Spleen (tissue), 7 donors: ENCODE data around the gene ADAMTS4.

Experiments used
- POLR2A ChIP-seq, 3 donors: fragments of 450-650 bp; IDR thresholded peaks; one replicate each; pipeline ENCODE4 v1.5.1; 2017; ENCODE audit warnings: antibody characterized with exemption in 3 of 3, mild to moderate bottlenecking in 1 of 3
- POLR2AphosphoS5 ChIP-seq, 3 donors: sonication (generic); formaldehyde crosslinking; IDR thresholded peaks; one replicate each; pipeline ENCODE4 v1.5.1; 2017; ENCODE audit warnings: antibody characterized with exemption in 3 of 3
- TF ChIP-seq, protein P1 (sequence below), 11 experiments: fragments of 200-600 bp in 7 of 11; fragments of 450-650 bp in 4 of 11; sonication (generic) in 4 of 11; IDR thresholded peaks in 8 of 11; conservative IDR thresholded peaks in 3 of 11; 1 replicate in 7 of 11; 2 replicates in 4 of 11; pipeline versions ENCODE4 v1.4.0 to v1.8.0; 2016 to 2021; ENCODE audit warnings: antibody characterized with exemption in 11 of 11, inconsistent platforms in 4 of 11, mild to moderate bottlenecking in 1 of 11
- donor health status: DM: no; HTN: no; CAD: no; lungs with moderate emphysema.
- donor health status: DM: no; HTN: no; CAD: no.
- donor health status: DM: no; HTN: no; CAD: no.

DNA sequence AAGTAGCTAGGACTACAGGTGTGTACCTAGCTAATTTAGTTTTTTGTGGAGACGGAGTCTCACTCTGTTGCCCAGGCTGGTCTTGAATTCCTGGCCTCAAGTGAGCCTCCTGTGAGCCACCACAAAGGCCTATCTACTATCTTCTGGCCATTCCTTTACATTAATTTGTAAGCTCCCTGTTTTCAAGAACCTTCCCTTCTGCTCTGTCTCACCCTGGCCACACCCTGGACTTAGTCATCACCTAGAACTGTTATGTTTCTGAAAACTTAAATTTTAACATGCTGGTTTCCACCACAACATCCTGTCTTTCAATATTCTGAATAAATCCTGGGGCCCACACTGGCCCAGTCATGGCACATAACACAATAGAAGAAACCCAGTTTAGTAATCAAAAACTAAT, 16.6 kb downstream of the ADAMTS4 start:
- TF ChIP-seq, protein P1, sequence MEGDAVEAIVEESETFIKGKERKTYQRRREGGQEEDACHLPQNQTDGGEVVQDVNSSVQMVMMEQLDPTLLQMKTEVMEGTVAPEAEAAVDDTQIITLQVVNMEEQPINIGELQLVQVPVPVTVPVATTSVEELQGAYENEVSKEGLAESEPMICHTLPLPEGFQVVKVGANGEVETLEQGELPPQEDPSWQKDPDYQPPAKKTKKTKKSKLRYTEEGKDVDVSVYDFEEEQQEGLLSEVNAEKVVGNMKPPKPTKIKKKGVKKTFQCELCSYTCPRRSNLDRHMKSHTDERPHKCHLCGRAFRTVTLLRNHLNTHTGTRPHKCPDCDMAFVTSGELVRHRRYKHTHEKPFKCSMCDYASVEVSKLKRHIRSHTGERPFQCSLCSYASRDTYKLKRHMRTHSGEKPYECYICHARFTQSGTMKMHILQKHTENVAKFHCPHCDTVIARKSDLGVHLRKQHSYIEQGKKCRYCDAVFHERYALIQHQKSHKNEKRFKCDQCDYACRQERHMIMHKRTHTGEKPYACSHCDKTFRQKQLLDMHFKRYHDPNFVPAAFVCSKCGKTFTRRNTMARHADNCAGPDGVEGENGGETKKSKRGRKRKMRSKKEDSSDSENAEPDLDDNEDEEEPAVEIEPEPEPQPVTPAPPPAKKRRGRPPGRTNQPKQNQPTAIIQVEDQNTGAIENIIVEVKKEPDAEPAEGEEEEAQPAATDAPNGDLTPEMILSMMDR (IDR thresholded peaks at IDR 0.05 in 8 of 11, conservative IDR thresholded peaks at IDR 0.05 in 3 of 11), result no peak
- TF ChIP-seq POLR2AphosphoS5 (IDR thresholded peaks at IDR 0.05) (no peak), POLR2A (IDR thresholded peaks at IDR 0.05) (no peak)
